ENCODE results near the gene TOLLIP. TPM values are rescaled to one million over a fixed set of nuclear protein-coding genes. Genes with fewer than 3 reads are reported as not detected.

TOLLIP gene
- total and polyA plus RNA-seq, 9 of the 15 experiments (the other 6 are each of a cell fraction or from before 2014, with no cell fraction given), result 0.23 to 22.8 (median 7.1) TPM

DNA sequence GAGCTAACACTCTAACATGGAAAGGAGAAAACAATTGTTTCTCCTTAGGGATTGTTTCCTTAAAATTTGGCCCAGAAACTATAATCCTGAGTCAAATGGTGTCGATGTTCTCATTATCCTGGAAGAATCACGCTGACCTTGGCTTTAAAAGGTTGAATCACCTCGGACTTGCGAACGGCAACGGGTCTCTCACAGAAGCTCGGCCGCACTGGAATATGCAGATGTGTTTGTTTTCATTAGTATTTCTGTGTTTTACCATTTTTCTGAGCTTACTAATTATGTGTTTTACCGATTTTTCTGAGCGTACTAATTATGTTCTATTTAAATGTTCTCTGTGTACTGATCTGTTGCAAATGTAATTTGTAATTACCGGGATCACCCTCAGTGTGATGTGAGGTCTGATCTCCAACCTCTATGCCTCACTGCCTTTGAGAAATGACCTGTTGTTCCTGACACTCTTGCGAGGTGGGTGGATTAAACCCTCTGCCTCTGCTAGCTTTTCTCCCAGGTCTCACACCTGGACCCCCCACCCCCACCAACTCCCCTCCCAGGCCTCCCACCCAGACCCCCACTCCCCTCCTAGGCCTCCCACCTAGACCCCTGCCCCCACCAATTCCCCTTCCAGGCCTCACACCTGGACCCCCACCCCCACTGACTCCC lies 42.0 kb upstream of the TOLLIP start (continued):
- TF ChIP-seq CEBPB (tag; IDR thresholded peaks at IDR 0.05) (no peak), ZNF583 (CRISPR knock-in tag; IDR thresholded peaks at IDR 0.05) (no peak), CEBPG (CRISPR knock-in tag; IDR thresholded peaks at IDR 0.05) (no peak), CEBPG (tag; conservative IDR thresholded peaks at IDR 0.05 in 1 of 2, IDR thresholded peaks at IDR 0.05 in 1 of 2) (no peak), SIRT6 (IDR thresholded peaks at IDR 0.05; ENCODE audit: low read depth, low read length) (no peak), TFAM (CRISPR knock-in tag; conservative IDR thresholded peaks at IDR 0.05) (no peak), KAT8 (IDR thresholded peaks at IDR 0.05; ENCODE audit: low read depth) (no peak), NFIX (CRISPR knock-in tag; IDR thresholded peaks at IDR 0.05; ENCODE audit: low read depth) (no peak), PHF21A (IDR thresholded peaks at IDR 0.05; ENCODE audit: borderline replicate concordance, low read depth) (no peak), FOXK2 (conservative IDR thresholded peaks at IDR 0.05 in 1 of 2, IDR thresholded peaks at IDR 0.05 in 1 of 2; ENCODE audit: low read depth in 2 of 2) (no peak), POLR2B (IDR thresholded peaks at IDR 0.05; ENCODE audit: low read depth, partially characterized antibody) (peak; percentile 85), ZNF384 (IDR thresholded peaks at IDR 0.05; ENCODE audit: low read depth, low read length) (no peak), FOSL1 (tag; conservative IDR thresholded peaks at IDR 0.05) (no peak), ERF (CRISPR knock-in tag; IDR thresholded peaks at IDR 0.05) (no peak)
- TF ChIP-seq, protein P1, sequence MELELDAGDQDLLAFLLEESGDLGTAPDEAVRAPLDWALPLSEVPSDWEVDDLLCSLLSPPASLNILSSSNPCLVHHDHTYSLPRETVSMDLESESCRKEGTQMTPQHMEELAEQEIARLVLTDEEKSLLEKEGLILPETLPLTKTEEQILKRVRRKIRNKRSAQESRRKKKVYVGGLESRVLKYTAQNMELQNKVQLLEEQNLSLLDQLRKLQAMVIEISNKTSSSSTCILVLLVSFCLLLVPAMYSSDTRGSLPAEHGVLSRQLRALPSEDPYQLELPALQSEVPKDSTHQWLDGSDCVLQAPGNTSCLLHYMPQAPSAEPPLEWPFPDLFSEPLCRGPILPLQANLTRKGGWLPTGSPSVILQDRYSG (tag; conservative IDR thresholded peaks at IDR 0.05; ENCODE audit: low read depth), result no peak
- TF ChIP-seq, protein P2, sequence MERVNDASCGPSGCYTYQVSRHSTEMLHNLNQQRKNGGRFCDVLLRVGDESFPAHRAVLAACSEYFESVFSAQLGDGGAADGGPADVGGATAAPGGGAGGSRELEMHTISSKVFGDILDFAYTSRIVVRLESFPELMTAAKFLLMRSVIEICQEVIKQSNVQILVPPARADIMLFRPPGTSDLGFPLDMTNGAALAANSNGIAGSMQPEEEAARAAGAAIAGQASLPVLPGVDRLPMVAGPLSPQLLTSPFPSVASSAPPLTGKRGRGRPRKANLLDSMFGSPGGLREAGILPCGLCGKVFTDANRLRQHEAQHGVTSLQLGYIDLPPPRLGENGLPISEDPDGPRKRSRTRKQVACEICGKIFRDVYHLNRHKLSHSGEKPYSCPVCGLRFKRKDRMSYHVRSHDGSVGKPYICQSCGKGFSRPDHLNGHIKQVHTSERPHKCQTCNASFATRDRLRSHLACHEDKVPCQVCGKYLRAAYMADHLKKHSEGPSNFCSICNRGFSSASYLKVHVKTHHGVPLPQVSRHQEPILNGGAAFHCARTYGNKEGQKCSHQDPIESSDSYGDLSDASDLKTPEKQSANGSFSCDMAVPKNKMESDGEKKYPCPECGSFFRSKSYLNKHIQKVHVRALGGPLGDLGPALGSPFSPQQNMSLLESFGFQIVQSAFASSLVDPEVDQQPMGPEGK (CRISPR knock-in tag; IDR thresholded peaks at IDR 0.05; ENCODE audit: borderline replicate concordance), result no peak
- TF ChIP-seq, protein P3, sequence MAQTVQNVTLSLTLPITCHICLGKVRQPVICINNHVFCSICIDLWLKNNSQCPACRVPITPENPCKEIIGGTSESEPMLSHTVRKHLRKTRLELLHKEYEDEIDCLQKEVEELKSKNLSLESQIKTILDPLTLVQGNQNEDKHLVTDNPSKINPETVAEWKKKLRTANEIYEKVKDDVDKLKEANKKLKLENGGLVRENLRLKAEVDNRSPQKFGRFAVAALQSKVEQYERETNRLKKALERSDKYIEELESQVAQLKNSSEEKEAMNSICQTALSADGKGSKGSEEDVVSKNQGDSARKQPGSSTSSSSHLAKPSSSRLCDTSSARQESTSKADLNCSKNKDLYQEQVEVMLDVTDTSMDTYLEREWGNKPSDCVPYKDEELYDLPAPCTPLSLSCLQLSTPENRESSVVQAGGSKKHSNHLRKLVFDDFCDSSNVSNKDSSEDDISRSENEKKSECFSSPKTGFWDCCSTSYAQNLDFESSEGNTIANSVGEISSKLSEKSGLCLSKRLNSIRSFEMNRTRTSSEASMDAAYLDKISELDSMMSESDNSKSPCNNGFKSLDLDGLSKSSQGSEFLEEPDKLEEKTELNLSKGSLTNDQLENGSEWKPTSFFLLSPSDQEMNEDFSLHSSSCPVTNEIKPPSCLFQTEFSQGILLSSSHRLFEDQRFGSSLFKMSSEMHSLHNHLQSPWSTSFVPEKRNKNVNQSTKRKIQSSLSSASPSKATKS (CRISPR knock-in tag; IDR thresholded peaks at IDR 0.05), result no peak
- TF ChIP-seq, protein P4, sequence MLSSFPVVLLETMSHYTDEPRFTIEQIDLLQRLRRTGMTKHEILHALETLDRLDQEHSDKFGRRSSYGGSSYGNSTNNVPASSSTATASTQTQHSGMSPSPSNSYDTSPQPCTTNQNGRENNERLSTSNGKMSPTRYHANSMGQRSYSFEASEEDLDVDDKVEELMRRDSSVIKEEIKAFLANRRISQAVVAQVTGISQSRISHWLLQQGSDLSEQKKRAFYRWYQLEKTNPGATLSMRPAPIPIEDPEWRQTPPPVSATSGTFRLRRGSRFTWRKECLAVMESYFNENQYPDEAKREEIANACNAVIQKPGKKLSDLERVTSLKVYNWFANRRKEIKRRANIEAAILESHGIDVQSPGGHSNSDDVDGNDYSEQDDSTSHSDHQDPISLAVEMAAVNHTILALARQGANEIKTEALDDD (IDR thresholded peaks at IDR 0.05), result no peak
- TF ChIP-seq, protein P5, sequence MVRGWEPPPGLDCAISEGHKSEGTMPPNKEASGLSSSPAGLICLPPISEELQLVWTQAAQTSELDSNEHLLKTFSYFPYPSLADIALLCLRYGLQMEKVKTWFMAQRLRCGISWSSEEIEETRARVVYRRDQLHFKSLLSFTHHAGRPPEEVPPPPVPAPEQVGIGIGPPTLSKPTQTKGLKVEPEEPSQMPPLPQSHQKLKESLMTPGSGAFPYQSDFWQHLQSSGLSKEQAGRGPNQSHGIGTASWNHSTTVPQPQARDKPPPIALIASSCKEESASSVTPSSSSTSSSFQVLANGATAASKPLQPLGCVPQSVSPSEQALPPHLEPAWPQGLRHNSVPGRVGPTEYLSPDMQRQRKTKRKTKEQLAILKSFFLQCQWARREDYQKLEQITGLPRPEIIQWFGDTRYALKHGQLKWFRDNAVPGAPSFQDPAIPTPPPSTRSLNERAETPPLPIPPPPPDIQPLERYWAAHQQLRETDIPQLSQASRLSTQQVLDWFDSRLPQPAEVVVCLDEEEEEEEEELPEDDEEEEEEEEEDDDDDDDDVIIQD (CRISPR knock-in tag; IDR thresholded peaks at IDR 0.05), result no peak

Measured in K562 (cell line).